PC-3 (cell line): Measurements from ENCODE around the gene MPI. TPM values are rescaled to one million over a fixed set of nuclear protein-coding genes. Genes with fewer than 3 reads are reported as not detected.

ENCODE experiments used
- ATAC-seq: fragments of 200-7000 bp; cut with Tn5 transposase; 2 replicates; pipeline ENCODE4 v1.9.1; 2020; ENCODE audit warnings: mild to moderate bottlenecking, moderate library complexity
- BruUV-seq: library from RNA; stranded (reverse); fragments of 400-500 nt; replicated peaks from 2 replicates; lab custom pipeline; 2021; lab: Mats Ljungman, UMichigan
- CTCF ChIA-PET: fragments of 300-600 bp; sonication (Branson Sonifier 250); formaldehyde crosslinking; loops from one replicate; lab custom pipeline; 2022; ENCODE audit warnings: antibody characterized with exemption; lab: Charles Lee
- POLR2A ChIA-PET: fragments of 300-600 bp; sonication (Branson Sonifier 250); formaldehyde crosslinking; loops from one replicate; lab custom pipeline; 2022; ENCODE audit warnings: antibody characterized with exemption; ENCODE audit not compliant: unreplicated experiment; lab: Charles Lee
- DNase-seq: peaks from one replicate; pipeline ENCODE4 v3.0.0-alpha.2; 2015
- H2AFZ ChIP-seq: fragments of 300-600 bp; sonication (generic); 2 replicates; pipeline ENCODE4 v1.6.0; 2016; ENCODE audit warnings: antibody characterized with exemption, low read length
- H3F3A ChIP-seq: fragments of 300-600 bp; sonication (generic); one replicate; pipeline ENCODE4 v1.6.0; 2017; ENCODE audit warnings: antibody characterized with exemption, low read length, control low read depth, mild to moderate bottlenecking; ENCODE audit not compliant: unreplicated experiment
- H3K27ac ChIP-seq: fragments of 300-600 bp; sonication (generic); 2 replicates; pipeline ENCODE4 v1.5.1; 2016; ENCODE audit warnings: mild to moderate bottlenecking, low read length
- H3K27me3 ChIP-seq: fragments of 300-600 bp; sonication (generic); 2 replicates; pipeline ENCODE4 v1.6.1; 2016; ENCODE audit warnings: low read length, mixed read lengths
- H3K36me3 ChIP-seq: fragments of 300-600 bp; sonication (generic); 2 replicates; pipeline ENCODE4 v1.6.1; 2016; ENCODE audit warnings: low read depth, mixed run types, low read length, mixed read lengths
- H3K4me1 ChIP-seq: fragments of 300-600 bp; sonication (generic); 2 replicates; pipeline ENCODE4 v1.5.1; 2016; ENCODE audit warnings: low read length; ENCODE audit not compliant: insufficient read depth
- H3K4me2 ChIP-seq: fragments of 300-600 bp; sonication (generic); 2 replicates; pipeline ENCODE4 v1.6.0; 2016; ENCODE audit warnings: low read length
- H3K4me3 ChIP-seq: fragments of 300-600 bp; sonication (generic); 2 replicates; pipeline ENCODE4 v1.5.1; 2016; ENCODE audit warnings: mild to moderate bottlenecking, low read length, mixed read lengths
- H3K79me2 ChIP-seq: fragments of 300-600 bp; sonication (generic); 2 replicates; pipeline ENCODE4 v1.6.1; 2017; ENCODE audit warnings: low read length, mixed read lengths
- H3K9ac ChIP-seq: fragments of 300-600 bp; sonication (generic); 2 replicates; pipeline ENCODE4 v1.6.0; 2016; ENCODE audit warnings: mild to moderate bottlenecking, low read length
- H3K9me2 ChIP-seq: fragments of 300-600 bp; sonication (generic); replicated peaks from 2 replicates; pipeline ENCODE4 v1.6.1; 2016; ENCODE audit warnings: mixed run types, low read length, mixed read lengths
- H3K9me3 ChIP-seq: fragments of 300-600 bp; sonication (generic); 2 replicates; pipeline ENCODE4 v1.6.1; 2016; ENCODE audit warnings: low read length, mixed read lengths
- H4K20me1 ChIP-seq: fragments of 300-600 bp; sonication (generic); 2 replicates; pipeline ENCODE4 v1.6.1; 2016; ENCODE audit warnings: low read length, mixed read lengths
- CTCF ChIP-seq: fragments of 300-600 bp; sonication (generic); conservative IDR thresholded peaks from 2 replicates; pipeline ENCODE4 v1.5.1; 2017; ENCODE audit warnings: antibody characterized with exemption, low read depth, mild to moderate bottlenecking, low read length
- EZH2 ChIP-seq: fragments of 300-600 bp; sonication (generic); IDR thresholded peaks from one replicate; pipeline ENCODE4 v1.6.1; 2017; ENCODE audit warnings: antibody characterized with exemption, mild to moderate bottlenecking, low read length; ENCODE audit not compliant: unreplicated experiment
- EZH2phosphoT487 ChIP-seq: fragments of 300-600 bp; sonication (generic); IDR thresholded peaks from 2 replicates; pipeline ENCODE4 v1.6.1; 2018; ENCODE audit warnings: mild to moderate bottlenecking, antibody characterized with exemption, low read length, borderline replicate concordance
- intact Hi-C: fragments of 100-400 bp; cut with micrococcal nuclease; formaldehyde crosslinking; loops from 2 replicates; pipeline ENCODE4 v1.9.0; 2023
- total RNA-seq: library from RNA; depleted of rRNA; stranded (reverse); fragments of >200 nt; gene quantifications from 2 replicates; pipeline ENCODE4 v1.2.3, GENCODE V29; 2014

MPI gene
- total RNA-seq, 1 experiment from 2014 or later, result 35.2 TPM

DNA sequence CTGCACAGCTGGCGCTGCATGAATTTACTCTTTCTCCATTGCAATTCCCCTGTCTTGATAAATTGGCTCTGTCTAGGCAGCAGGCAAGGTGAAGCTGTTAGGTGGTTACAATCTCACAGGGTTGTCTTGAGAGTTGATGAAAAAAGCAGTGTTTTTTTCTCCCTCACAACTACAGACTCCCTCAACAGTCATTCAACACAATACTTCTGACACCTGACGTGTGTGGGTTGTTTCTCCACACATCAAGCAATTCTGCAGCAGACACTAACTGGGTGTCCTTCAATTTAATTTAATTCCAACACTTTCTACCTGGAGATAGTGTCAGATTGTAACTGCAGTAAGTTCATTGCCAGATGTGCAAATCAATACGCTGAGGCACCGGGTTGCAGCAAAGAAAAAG is 11.6 kb upstream of the MPI start:
- no peak overlapping the region for H3K4me3 ChIP-seq
- no peaks in the 10 kb centered on the region for H3K9me3 ChIP-seq
- no peak overlapping the region for H3K4me2 ChIP-seq
- POLR2A ChIA-PET, result no interaction called here
- no peaks in the 10 kb centered on the region for H3F3A ChIP-seq
- H3K9me2 ChIP-seq, result no peaks in the 10 kb centered on the region
- no peaks in the 10 kb centered on the region for H3K36me3 ChIP-seq
- BruUV-seq, result no TSS peak
- CTCF ChIA-PET, result no interaction called here
- H3K79me2 ChIP-seq, result no peaks in the 10 kb centered on the region
- H3K27ac ChIP-seq, result no peak overlapping the region
- H3K4me1 ChIP-seq, result peaks cover 5% of the 10 kb centered on the region; the same call in 1 of the 2 replicates
- no peak overlapping the region for H2AFZ ChIP-seq
- intact Hi-C loops, result no loop called here
- TF ChIP-seq EZH2phosphoT487, result no peak
- no peak for TF ChIP-seq EZH2
- no peak for TF ChIP-seq CTCF
- no peak for DNase-seq
- no peaks in the 10 kb centered on the region for H4K20me1 ChIP-seq
- no peak for ATAC-seq
- H3K27me3 ChIP-seq, result no peaks in the 10 kb centered on the region
- no peak overlapping the region for H3K9ac ChIP-seq

- Histone ChIP-seq H3K36me3 (no peaks in the 10 kb centered on the region), H3K9me3 (no peaks in the 10 kb centered on the region), H3K9ac (no peak overlapping the region), H3K4me2 (no peak overlapping the region), H3K27ac (no peak overlapping the region), H3K27me3 (no peaks in the 10 kb centered on the region), H3K4me1 (peaks cover 11% of the 10 kb centered on the region; the same call in 1 of the 2 replicates), H3K9me2 (no peaks in the 10 kb centered on the region), H3K79me2 (no peaks in the 10 kb centered on the region), H2AFZ (no peak overlapping the region), H3F3A (no peaks in the 10 kb centered on the region), H3K4me3 (no peak overlapping the region), H4K20me1 (no peaks in the 10 kb centered on the region)
- intact Hi-C loops, result no loop called here
- no peak for TF ChIP-seq CTCF
- TF ChIP-seq EZH2phosphoT487, result no peak
- TF ChIP-seq EZH2, result no peak
- BruUV-seq, result no TSS peak
- POLR2A ChIA-PET, result no interaction called here
- DNase-seq (no peak), ATAC-seq (no peak)
- CTCF ChIA-PET, result no interaction called here
Measured at GRCh38 chr15:74882528-74882927, 7.3 kb upstream of the MPI start.

DNA sequence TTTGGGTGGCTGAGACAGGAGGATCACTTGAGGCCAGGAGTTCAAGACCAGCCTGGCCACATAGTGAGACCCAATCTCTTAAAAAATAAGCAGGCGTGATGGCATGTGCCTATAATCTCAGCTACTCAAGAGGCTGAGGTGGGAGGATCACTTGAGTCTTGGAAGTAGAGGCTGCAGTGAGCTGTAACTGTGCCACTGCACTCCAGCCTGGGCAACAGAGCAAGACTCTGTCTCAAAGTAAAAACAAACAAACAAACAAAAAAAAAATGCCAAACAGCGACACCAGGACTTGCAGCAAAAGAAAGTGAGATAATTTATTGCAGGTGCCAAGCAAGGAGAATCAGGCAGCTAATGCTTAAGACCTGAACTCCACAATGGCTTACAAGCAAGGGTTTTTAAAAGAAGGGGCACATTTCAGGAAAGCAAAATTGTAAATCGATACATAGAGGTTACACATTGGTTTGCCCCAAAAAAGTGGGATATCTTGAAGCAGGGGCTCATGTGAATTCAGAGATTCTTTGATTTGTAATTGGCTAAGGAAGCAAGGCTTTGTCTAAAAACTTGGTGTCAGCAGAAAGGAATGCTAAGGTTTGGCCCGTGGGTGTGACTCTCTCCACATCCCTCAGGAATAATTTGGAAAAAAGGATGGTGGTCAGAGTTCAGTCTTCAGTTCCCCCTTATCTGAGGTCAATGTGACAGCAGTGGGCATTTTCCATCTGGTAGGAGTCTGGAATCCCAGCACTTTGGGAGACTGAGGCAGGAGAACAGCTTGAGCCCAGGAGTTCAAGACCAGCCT is 5.2 kb upstream of the MPI start:
- ATAC-seq (no peak), DNase-seq (peak; percentile 54)
- CTCF ChIA-PET, result no interaction called here
- Histone ChIP-seq H3K4me3 (no peak overlapping the region), H3K4me2 (no peak overlapping the region), H3K4me1 (peaks cover 15% of the 10 kb centered on the region; the same call in 1 of the 2 replicates), H2AFZ (peak overlapping the region; percentile 64; the same call in 1 of the 2 replicates), H3K27me3 (no peaks in the 10 kb centered on the region), H3K79me2 (no peaks in the 10 kb centered on the region), H3K9me2 (no peaks in the 10 kb centered on the region), H3K9ac (no peak overlapping the region), H3K36me3 (no peaks in the 10 kb centered on the region), H4K20me1 (no peaks in the 10 kb centered on the region), H3K9me3 (no peaks in the 10 kb centered on the region), H3K27ac (no peak overlapping the region), H3F3A (no peaks in the 10 kb centered on the region)
- POLR2A ChIA-PET, result no interaction called here
- no peak for TF ChIP-seq EZH2
- TF ChIP-seq EZH2phosphoT487, result no peak
- BruUV-seq, result no TSS peak
- intact Hi-C loops, result no loop called here
